PFSK-1 (cell line): Measurements from ENCODE around the gene TTC34.

Experiments
- POLR2AphosphoS5 ChIP-seq: IDR thresholded peaks from 2 replicates; pipeline ENCODE4 v1.6.1; 2012; ENCODE audit warnings: low read depth, mild to moderate bottlenecking, control low read depth, low read length, moderate library complexity
- SIN3A ChIP-seq: IDR thresholded peaks from 2 replicates; pipeline ENCODE4 v1.6.1; 2012; ENCODE audit warnings: mild to moderate bottlenecking, low read length, moderate library complexity, borderline replicate concordance; ENCODE audit not compliant: insufficient read depth
- TAF1 ChIP-seq: IDR thresholded peaks from 2 replicates; pipeline ENCODE4 v1.6.1; 2012; ENCODE audit warnings: low read length, control low read depth, borderline replicate concordance; ENCODE audit not compliant: insufficient read depth
- TF ChIP-seq, protein P1 (sequence below), 2 experiments: IDR thresholded peaks; 2 replicates each; pipeline versions ENCODE4 v1.6.1 to v1.8.0; 2011 to 2012; ENCODE audit warnings: low read depth in 2 of 2, low read length in 2 of 2, control low read depth in 1 of 2, inconsistent platforms in 1 of 2, mild to moderate bottlenecking in 1 of 2, moderate library complexity in 1 of 2; ENCODE audit not compliant: insufficient read depth in 1 of 2

GRCh38 chr1:2808386-2808705, 6.9 kb upstream of the TTC34 start:
- no peak for TF ChIP-seq TAF1
- no peak for TF ChIP-seq POLR2AphosphoS5
- no peak for TF ChIP-seq SIN3A
- TF ChIP-seq, protein P1, sequence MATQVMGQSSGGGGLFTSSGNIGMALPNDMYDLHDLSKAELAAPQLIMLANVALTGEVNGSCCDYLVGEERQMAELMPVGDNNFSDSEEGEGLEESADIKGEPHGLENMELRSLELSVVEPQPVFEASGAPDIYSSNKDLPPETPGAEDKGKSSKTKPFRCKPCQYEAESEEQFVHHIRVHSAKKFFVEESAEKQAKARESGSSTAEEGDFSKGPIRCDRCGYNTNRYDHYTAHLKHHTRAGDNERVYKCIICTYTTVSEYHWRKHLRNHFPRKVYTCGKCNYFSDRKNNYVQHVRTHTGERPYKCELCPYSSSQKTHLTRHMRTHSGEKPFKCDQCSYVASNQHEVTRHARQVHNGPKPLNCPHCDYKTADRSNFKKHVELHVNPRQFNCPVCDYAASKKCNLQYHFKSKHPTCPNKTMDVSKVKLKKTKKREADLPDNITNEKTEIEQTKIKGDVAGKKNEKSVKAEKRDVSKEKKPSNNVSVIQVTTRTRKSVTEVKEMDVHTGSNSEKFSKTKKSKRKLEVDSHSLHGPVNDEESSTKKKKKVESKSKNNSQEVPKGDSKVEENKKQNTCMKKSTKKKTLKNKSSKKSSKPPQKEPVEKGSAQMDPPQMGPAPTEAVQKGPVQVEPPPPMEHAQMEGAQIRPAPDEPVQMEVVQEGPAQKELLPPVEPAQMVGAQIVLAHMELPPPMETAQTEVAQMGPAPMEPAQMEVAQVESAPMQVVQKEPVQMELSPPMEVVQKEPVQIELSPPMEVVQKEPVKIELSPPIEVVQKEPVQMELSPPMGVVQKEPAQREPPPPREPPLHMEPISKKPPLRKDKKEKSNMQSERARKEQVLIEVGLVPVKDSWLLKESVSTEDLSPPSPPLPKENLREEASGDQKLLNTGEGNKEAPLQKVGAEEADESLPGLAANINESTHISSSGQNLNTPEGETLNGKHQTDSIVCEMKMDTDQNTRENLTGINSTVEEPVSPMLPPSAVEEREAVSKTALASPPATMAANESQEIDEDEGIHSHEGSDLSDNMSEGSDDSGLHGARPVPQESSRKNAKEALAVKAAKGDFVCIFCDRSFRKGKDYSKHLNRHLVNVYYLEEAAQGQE (IDR thresholded peaks at IDR 0.05; ENCODE audit: insufficient read depth in 1 of 2, low read depth in 2 of 2, low read length in 2 of 2): no peak
